Activated CD8-positive, alpha-beta memory T cell treated with anti-CD3 and anti-CD28 coated beads, Interleukin-2, amount 50 U/mL, for 48 hours (primary cell): ENCODE results near the gene COL4A1.

Experiments used
- DNase-seq: peaks from one replicate; pipeline ENCODE4 v3.0.0-alpha.2; 2020

Gene COL4A1

DNA sequence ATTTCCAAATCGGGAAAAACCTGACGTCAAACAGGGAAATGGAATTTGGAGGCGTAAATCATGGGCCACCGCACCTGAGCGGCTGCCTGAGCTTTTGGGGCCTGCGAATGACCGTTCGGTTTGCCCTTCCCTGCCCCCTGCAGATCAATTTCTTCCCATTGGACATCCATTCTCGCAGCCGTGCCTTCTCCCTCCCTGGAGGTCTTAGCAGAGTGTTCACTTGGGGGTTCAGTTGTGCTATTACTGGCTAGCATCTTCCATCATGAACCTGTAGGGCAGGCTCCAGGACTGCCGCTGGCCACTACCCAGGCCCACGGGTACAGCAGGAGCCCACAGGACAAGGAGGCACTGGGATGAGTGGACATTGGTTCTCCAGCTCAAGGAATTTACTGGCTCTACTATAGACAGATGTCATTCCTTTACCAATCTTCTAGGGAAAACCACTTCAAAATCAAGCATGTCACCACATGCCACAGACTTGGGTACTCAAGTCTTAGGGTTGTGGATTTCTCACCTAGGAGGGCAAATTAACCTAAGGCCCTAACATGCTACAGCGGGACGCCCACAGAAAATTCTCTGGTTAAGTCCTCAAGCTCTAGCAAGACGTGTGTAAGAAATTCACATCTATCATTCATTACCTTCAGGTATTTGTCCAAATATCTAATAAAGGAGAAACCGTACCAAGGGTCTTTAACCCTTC lies 75.5 kb downstream of the COL4A1 start:
- no peak for DNase-seq

DNA sequence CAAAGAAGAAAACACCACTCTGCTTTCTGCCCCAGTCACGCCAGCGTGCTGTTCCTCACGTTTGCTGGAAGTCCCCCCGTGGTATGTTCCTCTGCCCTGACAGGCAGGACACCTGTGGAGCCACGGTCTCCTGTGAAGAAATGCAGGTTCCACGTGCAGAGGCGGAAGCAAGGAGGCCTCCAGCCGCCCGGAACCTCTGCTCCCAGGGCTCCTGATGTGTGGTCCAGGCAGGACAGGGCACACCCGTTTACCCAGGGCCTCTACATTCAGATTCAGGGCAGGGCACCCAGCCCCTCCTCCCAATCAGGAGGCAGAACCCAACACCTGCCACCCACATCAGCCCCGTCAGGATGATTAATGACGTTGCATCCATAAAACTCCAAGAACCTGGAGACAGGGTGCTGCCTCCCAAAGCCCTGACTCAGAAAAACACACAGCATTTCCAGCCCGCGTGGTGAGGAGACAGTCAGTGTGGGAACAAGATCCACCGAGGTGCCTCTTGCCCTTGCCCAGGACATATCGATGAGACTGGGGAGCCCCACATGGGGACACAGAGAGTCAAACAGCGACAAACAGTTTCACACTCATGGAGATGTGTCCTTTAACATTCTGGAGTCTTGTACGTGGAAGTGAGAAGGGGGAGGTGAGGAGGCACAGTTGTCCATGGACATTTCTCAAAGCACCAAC lies 76.2 kb downstream of the COL4A1 start:
- DNase-seq, result no peak

DNA sequence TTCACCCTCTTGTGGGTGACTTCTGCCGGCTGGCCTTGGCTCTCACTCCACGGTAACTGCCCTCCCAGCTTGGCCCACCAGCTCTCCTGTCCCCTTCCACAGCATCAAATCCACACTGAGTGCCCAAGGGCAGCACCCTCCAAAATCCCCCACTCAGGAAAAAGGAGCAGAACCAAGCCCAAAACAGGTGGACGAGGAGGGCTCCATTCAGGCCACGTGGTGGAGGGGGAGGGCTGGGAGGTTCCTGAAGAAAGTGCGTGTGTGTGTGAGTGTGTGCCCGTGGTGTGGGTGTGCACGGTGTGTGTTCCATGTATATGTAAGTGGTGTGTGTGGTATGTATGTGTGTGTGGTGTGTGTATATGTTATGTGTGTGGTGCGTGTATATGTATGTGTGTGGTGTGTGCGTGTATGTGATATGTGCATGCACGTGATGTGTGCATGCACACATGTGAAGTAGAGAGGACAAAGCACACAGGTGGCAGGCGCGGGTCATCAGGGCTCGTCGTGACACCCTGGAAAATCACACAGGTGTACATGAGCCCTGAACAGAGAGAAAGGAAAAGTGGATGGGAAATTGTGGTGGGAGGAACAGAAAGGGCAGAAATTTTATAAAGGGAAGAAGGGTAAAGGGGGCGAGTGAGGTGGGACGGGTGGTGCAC lies 76.9 kb downstream of the COL4A1 start:
- no peak for DNase-seq

DNA sequence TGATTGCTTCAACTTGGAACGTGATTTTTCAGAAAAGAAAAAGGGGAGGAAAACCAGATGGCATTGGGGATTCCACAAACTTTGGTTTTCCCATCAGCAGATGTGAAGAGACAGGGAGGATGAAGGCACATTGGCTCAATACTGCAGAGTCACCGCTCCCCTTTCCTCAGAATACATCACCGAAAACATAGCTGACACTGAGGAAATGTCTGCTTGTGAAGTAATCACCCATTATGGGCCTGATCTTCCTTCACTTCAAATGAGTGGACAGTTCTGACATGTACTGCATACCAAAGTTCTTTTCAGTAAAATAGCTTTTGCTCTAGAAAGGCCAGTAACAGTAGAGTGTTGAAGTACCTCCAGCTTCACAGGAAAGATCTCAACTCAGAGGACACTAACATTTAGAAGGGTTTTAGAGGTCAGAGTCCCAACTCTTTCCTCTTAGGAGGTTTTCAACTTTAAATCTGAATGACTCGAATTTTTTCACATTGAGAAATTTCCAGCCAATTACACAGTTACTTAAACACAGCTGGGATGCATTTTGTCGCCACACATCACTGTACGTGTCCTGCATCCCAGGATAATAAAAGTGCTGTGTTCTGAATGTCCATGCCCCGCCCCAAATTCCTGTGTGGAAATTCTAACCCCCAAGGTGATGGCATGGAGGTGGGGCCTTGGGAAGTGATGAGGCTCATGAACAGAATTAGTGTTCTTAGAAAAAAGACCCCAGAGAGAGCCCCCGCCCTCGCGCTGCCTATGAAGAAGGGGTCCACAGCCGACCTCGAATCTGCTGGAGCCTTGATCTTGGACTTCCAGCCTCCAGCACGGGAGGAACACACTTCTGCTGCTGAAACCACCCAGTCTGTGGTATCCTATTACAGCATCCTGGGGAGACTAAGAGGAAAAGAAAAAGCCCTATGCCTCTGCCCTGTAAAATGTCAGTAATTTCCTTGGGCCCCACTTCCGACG lies 77.7 kb downstream of the COL4A1 start:
- no peak for DNase-seq

DNA sequence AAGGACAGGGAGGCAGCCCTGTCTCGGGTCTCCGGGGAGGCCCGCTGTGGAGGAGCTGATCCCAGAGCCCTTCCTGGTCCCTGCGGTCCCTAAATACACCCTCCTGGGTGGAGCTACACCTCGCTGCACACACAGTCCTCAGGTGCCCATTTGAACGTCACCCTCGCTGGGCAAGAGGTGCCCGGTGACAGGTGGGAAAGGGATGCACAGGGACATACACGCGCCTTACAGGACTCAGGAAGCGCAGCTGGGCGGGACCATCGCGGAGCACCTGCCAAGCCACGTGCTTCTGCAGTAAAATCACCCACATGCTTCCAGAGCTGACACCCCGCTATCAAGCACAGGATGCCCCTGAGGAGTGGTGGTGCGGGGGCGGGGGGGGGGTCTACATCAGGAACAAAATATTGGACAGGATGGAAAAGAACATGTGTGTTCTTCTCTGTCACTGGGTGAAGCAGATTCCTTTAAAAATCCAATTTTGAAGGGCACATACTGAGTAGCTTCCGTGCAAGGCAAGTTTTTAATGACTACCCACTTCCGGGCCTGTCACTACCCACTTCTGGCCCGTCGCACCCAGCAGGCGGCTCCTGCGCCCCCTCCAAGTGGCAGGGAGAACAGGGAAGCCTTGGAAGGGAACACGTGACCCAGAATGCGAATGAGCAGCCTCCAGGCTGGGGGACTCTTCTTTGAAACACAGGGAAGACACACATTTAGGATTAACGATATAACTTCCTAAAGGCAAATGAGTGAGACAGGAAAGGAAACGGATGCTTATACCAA lies 78.9 kb downstream of the COL4A1 start:
- DNase-seq, result no peak

DNA sequence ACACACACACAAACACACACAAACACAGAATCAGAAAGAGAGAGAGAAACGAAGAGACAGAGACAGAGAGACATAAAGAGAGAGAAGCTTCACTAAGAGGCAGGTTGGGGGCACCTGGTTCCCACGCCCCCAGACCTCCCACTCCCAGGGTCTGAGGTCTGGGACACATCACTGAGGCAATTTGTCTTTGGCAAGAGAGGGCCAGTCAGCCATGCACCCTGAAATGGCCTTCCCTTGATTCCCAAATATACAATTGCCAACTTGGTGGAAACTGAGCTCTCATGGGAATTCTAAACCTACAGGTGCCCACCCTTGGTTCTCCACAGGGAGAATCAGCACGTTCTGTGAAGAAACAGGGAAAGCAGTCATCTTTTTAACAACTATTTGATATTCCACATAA lies 79.5 kb downstream of the COL4A1 start:
- DNase-seq, result no peak

DNA sequence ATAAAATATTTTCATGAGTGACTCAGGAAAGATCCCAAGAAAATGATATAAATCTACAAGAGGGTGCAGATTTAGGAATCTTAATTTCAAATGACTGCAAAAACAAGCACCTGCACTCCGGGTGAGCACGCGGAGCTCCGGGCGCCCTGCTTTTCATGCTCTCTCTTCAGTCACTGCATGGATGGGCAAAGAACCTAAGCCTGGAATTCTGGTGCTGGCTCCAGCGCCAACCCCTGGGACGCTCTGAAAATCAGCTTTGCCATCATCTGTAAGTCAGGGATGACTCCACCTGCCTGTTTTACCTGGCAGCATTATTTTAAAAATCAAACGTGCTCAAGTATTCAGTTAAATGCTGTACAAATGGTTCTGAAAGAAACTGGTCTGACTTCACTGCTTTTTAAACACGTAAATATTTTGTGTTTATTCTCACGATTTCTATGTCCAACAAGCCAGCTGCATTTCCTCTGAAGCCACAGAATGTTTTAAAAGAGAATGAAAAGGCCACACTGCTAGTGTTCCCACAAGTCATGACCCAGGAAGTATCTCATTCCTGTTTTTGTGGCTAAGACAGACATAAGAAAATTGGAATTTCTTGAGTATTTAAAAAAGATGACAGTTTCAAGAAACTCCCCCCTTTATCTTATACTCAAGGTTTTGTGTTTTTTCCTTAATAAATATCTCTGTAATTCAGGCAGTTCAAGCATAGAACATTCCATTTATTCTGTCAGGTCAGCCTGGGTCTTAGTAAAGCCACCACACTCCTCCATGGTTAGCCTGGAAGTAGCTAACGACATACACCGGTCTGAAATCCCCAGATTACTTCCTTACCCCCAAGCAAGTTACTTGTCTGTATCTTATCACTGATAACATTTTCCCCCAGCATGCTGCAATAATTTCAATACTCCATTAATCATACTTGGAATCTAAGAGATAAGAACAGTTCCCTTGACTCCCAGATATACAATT lies 81.1 kb downstream of the COL4A1 start:
- no peak for DNase-seq

DNA sequence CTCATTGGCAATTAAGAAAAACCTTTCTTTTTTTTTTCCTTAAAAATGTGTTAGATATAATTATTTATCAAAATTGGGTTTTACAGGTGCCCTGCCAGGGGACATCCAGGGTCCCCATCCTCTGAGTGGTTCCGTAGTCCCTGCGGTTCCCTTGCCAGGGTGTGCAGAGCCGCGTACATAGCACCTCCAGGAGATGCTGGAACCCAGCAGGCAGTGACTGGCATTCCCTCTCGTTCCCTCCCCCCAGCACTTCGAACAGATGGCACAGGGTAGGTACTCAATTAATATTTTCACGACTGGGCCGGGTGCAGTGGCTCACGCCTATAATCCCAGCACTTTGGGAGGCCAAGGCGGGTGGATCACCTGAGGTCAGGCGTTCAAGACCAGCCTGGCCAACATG lies 82.0 kb downstream of the COL4A1 start:
- DNase-seq, result no peak

DNA sequence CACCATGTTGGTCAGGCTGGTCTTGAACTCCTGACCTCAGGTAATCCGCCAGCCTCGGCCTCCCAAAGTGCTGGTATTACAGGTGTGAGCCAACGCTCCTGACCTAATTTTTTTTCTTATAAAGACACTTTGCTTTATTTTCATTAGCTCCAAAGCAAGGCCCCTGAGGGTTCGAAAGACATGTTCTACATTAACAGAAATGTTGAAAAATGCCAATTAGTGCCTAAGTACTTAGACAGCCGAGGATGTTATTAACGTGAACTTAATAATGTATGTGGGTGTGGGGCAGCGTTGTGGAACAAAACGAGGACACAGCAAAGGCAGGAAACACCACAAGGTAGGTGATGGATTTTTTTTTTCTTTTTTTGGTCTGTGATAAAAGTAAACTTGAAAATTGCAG lies 82.4 kb downstream of the COL4A1 start:
- no peak for DNase-seq

DNA sequence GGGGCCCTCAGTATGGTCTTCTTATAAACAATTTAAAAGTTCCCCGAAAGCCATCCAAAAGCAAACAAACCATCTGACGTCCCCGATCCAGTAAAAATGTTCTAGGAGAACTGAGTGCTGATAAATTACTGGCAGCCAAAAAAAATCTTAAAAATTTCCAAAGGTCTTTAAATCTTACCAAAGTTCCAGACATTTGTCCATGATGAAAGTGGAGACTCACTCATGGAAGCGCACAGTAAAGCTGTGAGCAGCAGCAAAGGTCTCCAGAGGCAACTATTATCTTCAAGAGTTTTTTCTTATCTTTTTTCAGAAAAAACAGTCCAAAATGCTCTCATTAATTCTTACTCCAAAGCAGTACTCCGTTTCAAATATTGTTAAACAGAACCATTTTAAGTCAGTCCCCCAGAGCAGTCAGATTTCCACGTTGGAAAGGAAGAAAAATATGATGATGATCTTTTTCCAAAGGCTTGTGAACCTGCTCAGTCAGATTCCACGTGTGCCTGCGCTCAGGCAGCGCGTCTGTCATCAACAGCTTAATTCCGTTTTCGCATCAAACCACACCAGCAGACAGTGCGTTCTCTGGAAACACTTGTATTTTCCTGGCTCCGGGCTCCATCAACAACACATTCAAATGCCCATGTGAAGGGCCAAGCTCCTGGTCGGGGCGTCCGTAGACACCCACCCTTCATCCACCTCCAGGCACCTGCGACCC lies 85.4 kb downstream of the COL4A1 start:
- no peak for DNase-seq

DNA sequence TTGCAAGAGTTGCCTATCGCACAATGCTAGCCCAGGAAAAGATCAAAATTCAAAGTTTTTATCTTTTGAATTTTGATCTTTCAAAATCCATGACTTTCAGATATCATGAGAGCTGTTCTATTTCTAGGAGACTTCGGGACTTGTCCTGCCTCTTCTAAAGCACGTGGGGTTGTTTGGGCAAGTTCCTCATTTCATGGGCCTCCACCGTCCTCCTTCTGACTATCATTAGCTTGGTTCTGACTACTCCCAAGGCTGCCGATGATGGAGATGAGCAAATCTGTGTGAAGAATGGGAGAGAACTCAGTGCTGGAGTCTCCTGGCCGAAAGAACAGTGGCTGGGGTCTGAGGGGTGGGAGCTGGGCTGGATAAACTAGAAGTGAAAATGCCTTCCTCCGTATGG lies 86.5 kb downstream of the COL4A1 start:
- DNase-seq, result no peak

DNA sequence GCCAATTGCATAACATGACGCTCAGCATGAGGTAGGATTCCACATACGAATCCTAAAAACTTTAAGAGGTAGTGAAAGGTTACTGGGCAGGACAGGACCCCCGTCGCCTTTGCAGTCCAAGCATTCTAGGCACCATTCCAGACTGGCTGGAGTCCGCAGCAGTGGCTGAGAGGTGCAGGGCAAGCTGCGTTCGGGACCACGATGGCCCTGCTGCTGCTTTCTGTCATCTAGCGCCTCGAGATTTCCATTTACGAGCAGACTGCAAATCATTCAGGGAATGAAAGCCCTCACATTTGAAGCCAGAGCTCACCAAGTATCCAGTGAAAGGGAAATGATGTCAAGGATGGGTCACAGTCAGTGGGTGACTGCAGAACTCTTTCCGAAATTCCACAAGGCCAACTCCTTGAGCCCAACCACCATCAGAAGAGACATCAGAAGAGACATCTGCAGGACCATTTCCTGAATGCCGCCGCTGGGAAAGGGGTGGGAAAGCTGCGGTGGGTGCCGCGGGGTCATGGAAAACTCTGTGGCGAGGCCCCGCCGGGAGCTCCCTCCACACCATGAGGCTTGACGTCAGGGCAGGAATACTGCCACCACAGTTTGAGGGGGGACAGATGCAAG lies 88.3 kb downstream of the COL4A1 start:
- DNase-seq, result no peak

DNA sequence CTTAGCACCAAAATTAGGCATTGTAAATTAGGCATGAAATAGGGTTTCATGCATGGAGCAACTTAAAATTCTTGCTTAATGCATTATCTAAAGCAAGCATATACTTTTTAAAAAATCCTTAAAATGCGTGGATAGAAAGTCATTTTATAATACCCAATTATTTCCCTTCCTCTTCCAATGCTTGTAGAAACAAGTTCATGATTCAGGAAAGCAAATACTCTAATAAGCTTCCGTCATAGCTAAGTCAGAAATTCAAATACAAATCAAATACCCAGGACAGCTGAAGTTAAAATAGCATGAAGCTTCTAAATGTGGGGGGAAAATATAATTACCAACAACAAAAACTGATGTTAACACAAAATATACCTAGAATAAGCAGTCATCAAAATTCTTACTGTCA lies 89.1 kb downstream of the COL4A1 start:
- no peak for DNase-seq

DNA sequence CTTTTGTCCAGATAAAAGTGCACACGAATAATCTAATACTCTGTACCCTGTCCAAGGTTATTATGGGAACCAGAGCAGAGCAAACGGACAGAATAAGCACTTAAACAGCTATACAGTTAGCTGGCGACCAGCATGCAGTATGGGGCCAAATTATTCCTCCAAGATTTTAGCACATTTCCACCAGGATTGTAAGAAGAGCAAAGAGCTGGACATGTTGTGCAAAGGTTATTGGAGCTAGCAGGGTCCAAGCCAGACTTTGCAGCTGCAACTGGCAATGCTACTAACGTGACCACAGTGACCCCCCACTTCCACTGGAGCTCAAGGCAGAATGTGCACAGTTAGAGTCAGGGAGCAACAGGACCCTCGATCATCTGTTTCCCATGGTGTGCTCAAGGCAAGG lies 89.9 kb downstream of the COL4A1 start:
- DNase-seq, result no peak

DNA sequence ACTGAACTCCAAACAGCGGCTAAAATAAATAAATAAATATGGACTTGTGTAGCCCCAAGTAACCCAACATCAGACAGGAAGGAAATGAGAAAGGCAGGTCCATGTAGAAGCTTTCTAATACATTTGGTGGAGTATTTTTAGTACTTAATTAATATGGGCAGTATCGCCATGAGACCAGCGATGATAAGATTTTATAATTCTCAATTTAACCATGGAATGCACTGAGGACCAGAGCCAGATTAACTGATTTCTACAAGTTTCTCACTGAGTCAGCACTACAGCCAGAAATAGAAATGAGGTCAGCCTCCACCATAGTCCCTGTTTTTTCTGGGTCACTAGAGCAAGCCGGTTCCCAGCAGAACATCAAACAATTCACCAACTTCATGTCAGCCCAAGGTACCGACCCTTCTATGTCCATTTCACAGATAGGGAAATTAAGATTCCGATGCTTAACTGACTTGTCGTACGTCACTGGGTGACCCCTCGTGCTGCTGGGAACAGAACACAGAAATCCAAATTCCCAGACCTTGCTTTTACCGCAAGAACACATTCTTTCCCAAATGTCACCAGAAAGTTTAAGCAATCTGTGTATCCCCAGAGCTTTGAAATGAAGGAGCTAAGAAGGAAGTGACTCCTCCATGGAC lies 90.4 kb downstream of the COL4A1 start:
- DNase-seq, result no peak

DNA sequence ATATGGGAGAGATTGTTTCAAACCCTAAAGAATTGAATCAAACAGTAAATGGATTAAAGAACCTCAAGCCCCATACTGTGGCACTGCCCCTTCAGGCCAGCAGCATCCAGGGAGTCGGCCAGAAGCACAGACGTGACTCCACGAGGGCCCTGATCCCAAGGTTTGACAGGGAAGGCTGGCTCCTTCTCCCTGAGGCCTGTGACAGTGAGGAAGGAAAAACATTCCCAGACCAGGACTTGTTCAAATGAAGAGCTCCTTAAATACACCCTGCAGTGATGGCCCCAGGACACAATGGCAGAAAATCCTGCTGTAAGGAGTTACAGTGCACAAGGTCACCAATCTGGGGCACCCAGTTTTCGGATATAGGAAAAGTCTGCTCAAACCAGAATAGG lies 91.0 kb downstream of the COL4A1 start:
- no peak for DNase-seq

DNA sequence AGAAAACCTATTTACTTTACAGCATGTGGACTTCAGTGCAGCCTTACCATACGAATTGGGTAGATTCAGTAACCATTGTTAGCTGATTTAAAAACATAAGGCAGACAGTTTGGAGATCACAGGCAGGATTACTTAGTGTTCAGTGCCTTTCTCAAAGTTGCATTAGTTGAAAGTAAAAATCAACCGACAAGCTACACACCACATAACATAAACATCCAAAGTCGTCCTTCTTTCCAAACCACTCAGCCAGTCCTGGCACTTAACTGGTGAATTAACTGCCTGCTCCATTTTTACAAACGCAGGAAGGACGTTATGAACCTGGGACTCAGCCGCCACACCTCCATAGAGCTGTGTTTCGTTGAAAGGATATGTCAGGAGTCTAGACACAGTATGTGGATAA lies 91.4 kb downstream of the COL4A1 start:
- no peak for DNase-seq

DNA sequence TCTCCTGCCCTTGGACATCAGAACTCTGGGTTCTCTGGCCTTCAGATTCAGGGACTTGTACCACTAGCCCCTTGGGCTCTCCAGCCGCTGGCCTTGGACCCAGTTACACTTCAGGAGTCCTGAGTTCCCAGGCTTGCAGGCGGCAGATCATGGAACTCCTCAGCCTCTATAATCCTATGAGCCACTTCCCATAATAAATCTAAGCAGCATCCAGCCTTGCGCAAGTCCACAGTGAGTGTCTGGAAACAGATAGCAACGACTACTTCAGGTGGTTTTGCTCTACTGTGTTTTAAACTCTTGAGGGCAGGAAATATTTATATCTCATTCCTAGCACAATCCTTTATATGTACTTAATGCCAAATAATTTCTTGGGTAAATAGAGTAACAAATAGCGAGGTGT lies 92.3 kb downstream of the COL4A1 start:
- no peak for DNase-seq

DNA sequence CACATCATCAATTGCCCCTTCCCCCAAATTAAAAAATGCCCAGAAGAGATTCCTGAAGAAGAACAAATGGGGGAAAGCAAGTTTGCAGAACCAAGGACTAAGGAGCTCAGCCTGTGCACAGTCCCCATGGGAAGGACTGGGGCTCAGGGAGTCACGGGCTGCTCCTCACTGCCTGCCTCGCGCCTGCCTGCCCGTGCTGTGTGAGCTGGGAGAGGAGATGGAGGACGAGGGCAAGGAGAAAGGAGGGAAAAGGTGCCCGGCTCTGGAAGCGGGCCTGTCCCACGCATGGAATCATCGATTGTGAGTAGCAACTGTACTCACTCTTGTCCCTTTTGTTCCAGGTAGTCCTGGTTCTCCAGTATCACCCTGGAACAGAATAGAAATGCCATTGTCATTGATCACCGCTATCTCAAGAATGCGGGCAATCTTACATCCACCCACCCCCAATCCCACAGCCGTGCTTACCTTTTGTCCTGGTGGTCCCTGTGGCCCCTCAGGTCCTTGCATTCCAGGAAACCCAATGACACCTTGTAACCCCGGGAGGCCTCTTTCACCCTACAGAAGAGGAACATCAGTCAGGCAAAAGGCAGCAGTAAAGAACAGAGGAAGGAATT lies 93.4 kb downstream of the COL4A1 start:
- DNase-seq, result peak; percentile 26
